ENCODE measurements around the gene NEUROD6. TPM values are rescaled to one million over a fixed set of nuclear protein-coding genes. Genes with fewer than 3 reads are reported as not detected.

NEUROD6 gene
- total RNA-seq, 1 donor from 2014 or later: not detected

- ATAC-seq (peak; percentile 39), DNase-seq (ENCODE audit: low spot score) (no peak)
- intact Hi-C loops (cut with DNase I): no loop called here
Observed at GRCh38 chr7:31336202-31337001, 4.1 kb downstream of the NEUROD6 start.

GRCh38 chr7:31335884-31336201, 4.7 kb downstream of the NEUROD6 start:
- intact Hi-C loops (cut with DNase I): no loop called here
- DNase-seq (ENCODE audit: low spot score) (no peak), ATAC-seq (no peak)

- DNase-seq (ENCODE audit: low spot score) (no peak), ATAC-seq (no peak)
- intact Hi-C loops (cut with DNase I): no loop called here
Observed at GRCh38 chr7:31335161-31335856, 5.2 kb downstream of the NEUROD6 start.

- intact Hi-C loops (cut with DNase I): no loop called here
- no peak for ATAC-seq
- no peak for DNase-seq (ENCODE audit: low spot score)
Observed at GRCh38 chr7:31333291-31333690, 7.2 kb downstream of the NEUROD6 start.

- ATAC-seq: no peak
- no peak for DNase-seq (ENCODE audit: low spot score)
- intact Hi-C loops (cut with DNase I): no loop called here
Observed at GRCh38 chr7:31327071-31327470, 13.5 kb downstream of the NEUROD6 start.

- intact Hi-C loops (cut with DNase I): no loop called here
Observed at GRCh38 chr7:31326416-31326815, 14.1 kb downstream of the NEUROD6 start.

GRCh38 chr7:31323101-31323500, 17.4 kb downstream of the NEUROD6 start:
- intact Hi-C loops (cut with DNase I): no loop called here
- no peak for DNase-seq (ENCODE audit: low spot score)
- ATAC-seq: no peak

More at GRCh38 chr7:31326416-31326815, 14.1 kb downstream of the NEUROD6 start:
- ATAC-seq (no peak), DNase-seq (ENCODE audit: low spot score) (no peak)

GRCh38 chr7:31320675-31321074, 19.9 kb downstream of the NEUROD6 start:
- DNase-seq (ENCODE audit: low spot score) (no peak), ATAC-seq (no peak)
- intact Hi-C loops (cut with DNase I): no loop called here

GRCh38 chr7:31318313-31318712, 22.2 kb downstream of the NEUROD6 start:
- ATAC-seq (no peak), DNase-seq (ENCODE audit: low spot score) (no peak)
- intact Hi-C loops (cut with DNase I): no loop called here

GRCh38 chr7:31316876-31317275, 23.6 kb downstream of the NEUROD6 start:
- ATAC-seq (no peak), DNase-seq (ENCODE audit: low spot score) (no peak)
- intact Hi-C loops (cut with DNase I): no loop called here

GRCh38 chr7:31315758-31316157, 24.8 kb downstream of the NEUROD6 start:
- DNase-seq (ENCODE audit: low spot score) (no peak), ATAC-seq (no peak)
- intact Hi-C loops (cut with DNase I): no loop called here

GRCh38 chr7:31314781-31315180, 25.7 kb downstream of the NEUROD6 start:
- intact Hi-C loops (cut with DNase I): no loop called here
- DNase-seq (ENCODE audit: low spot score) (no peak), ATAC-seq (no peak)

- ATAC-seq: no peak
- intact Hi-C loops (cut with DNase I): no loop called here
- no peak for DNase-seq (ENCODE audit: low spot score)
Observed at GRCh38 chr7:31312889-31313288, 27.6 kb downstream of the NEUROD6 start.

- ATAC-seq: no peak
Observed at GRCh38 chr7:31311552-31311951, 29.0 kb downstream of the NEUROD6 start.

GRCh38 chr7:31310321-31310935, 30.1 kb downstream of the NEUROD6 start:
- no peak for ATAC-seq
- no peak for DNase-seq (ENCODE audit: low spot score)
- intact Hi-C loops (cut with DNase I): no loop called here

More at GRCh38 chr7:31311552-31311951, 29.0 kb downstream of the NEUROD6 start:
- DNase-seq (ENCODE audit: low spot score): no peak
- intact Hi-C loops (cut with DNase I): no loop called here

GRCh38 chr7:31309407-31309806, 31.1 kb downstream of the NEUROD6 start:
- ATAC-seq (no peak), DNase-seq (ENCODE audit: low spot score) (no peak)
- intact Hi-C loops (cut with DNase I): no loop called here

- intact Hi-C loops (cut with DNase I): no loop called here
- no peak for ATAC-seq
- no peak for DNase-seq (ENCODE audit: low spot score)
Observed at GRCh38 chr7:31308652-31309051, 31.9 kb downstream of the NEUROD6 start.

- DNase-seq (ENCODE audit: low spot score) (no peak), ATAC-seq (no peak)
- intact Hi-C loops (cut with DNase I): no loop called here
Observed at GRCh38 chr7:31307972-31308371, 32.6 kb downstream of the NEUROD6 start.

- intact Hi-C loops (cut with DNase I): no loop called here
- ATAC-seq (no peak), DNase-seq (ENCODE audit: low spot score) (no peak)
Observed at GRCh38 chr7:31305260-31305659, 35.3 kb downstream of the NEUROD6 start.

GRCh38 chr7:31304446-31304845, 36.1 kb downstream of the NEUROD6 start:
- intact Hi-C loops (cut with DNase I): no loop called here

More at GRCh38 chr7:31304446-31304845, 36.1 kb downstream of the NEUROD6 start:
- DNase-seq (ENCODE audit: low spot score) (no peak), ATAC-seq (no peak)

Measured in sciatic nerve (tissue), 2 donors.